A549 treated with DMSO at 1 μM for 4 hours (cell line): ENCODE measurements around the gene RPL10. TPM values are rescaled to one million over a fixed set of nuclear protein-coding genes. Genes with fewer than 3 reads are reported as not detected.

Source experiments
- total RNA-seq: library from RNA; stranded (reverse); fragments of 200-300 nt; extraction: Qiagen RNA extraction; gene quantifications from 5 replicates; pipeline ENCODE4 v1.2.3, GENCODE V29; 2022; ENCODE audit warnings: low read depth

Gene RPL10
- 4,944 to 5,934 TPM (median 5,259 TPM) in 5 replicates for total RNA-seq

DNA sequence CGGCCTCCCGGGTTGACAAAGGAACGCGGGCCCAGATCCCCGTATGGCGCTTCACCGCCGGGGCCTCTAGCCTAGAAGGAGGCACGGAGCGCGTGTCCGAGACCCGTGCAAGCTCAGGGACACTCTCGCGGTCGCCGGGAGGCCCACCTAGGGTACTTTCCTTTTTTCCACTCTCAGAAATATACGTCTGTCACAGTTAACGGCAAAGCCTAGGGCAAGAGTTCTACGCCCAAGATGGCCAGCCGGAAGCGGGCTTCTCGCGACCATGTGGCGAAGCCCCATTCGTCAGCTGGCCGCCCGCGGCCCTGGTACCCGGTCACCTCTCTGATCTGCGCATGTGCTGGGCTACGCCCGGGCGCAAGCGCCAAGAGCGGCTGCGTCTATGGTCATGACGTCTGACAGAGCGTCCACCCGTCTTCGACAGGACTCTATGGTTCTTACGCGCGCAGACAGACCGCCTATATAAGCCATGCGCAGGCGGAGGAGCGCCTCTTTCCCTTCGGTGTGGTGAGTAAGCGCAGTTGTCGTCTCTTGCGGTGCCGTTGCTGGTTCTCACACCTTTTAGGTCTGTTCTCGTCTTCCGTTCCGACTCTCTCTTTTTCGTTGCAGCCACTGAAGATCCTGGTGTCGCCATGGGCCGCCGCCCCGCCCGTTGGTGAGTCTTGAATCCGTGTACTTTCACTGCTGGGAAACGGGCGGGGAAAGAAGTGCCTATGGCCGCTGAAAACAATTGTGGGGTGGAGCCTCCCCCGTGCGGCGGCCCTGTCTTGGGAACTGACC is at the start of gene RPL10:
RPL10 (plus strand) TSS at position 490 of the 780 bp plus-strand sequence; CDS start at position 633, 143 bp downstream.

GRCh38 chrX:154374313-154375155 is 23.6 kb upstream of the RPL10 start, which contains the start of gene FLNA:
Gene FLNA, minus strand, starts transcription at chrX:154374634. Its CDS starts 3,389 bp downstream, at chrX:154371245.

GRCh38 chrX:154378799-154379568 is 19.2 kb upstream of the RPL10 start, which contains the start of gene EMD:
Gene EMD, plus strand, starts transcription at chrX:154379295. Its CDS starts 190 bp downstream, at chrX:154379485.

GRCh38 chrX:154409222-154409871 is 11.2 kb downstream of the RPL10 start, which contains the start of gene DNASE1L1:
Gene DNASE1L1, minus strand, starts transcription at chrX:154409254. Its CDS starts 3,686 bp downstream, at chrX:154405568.

DNA sequence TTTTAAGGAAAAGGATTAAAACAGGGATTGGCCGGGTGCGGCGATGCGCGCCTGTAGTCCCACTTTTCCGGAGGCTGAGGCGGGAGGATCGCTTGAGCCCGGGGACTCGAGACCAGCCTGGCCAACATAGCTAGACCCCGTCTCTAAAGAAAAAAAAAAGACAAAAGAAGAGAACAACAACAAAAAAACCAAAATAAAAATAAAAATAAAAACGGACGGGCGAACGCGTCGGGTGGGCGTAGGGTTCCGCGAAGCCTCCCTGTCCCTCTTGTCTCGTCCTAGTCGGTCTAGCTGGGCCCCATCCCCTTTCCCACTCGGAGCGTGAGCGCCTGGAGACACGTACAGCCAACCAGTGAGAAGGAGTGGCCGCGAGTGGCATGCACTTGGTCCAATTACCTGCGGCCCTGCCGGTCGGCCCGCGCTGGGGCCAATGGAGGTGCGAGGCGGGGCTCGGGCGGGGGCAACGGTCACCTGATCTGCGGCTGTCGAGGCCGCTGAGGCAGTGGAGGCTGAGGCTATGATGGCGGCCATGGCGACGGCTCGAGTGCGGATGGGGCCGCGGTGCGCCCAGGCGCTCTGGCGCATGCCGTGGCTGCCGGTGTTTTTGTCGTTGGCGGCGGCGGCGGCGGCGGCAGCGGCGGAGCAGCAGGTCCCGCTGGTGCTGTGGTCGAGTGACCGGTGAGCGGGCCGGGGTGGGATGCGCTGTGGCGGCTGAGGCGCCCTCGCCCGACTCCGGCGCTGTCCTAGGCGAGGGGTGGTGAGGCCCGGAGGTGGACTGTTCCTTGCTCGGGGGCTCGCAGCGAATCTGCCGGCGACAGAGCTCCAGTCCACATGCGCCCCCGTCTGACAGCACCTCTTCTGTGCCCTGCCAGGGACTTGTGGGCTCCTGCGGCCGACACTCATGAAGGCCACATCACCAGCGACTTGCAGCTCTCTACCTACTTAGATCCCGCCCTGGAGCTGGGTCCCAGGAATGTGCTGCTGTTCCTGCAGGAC is 30.3 kb downstream of the RPL10 start, which contains the start of gene ATP6AP1:
ATP6AP1 (plus strand) TSS at position 502 of the 996 bp plus-strand sequence; CDS start at position 518, 16 bp downstream.

DNA sequence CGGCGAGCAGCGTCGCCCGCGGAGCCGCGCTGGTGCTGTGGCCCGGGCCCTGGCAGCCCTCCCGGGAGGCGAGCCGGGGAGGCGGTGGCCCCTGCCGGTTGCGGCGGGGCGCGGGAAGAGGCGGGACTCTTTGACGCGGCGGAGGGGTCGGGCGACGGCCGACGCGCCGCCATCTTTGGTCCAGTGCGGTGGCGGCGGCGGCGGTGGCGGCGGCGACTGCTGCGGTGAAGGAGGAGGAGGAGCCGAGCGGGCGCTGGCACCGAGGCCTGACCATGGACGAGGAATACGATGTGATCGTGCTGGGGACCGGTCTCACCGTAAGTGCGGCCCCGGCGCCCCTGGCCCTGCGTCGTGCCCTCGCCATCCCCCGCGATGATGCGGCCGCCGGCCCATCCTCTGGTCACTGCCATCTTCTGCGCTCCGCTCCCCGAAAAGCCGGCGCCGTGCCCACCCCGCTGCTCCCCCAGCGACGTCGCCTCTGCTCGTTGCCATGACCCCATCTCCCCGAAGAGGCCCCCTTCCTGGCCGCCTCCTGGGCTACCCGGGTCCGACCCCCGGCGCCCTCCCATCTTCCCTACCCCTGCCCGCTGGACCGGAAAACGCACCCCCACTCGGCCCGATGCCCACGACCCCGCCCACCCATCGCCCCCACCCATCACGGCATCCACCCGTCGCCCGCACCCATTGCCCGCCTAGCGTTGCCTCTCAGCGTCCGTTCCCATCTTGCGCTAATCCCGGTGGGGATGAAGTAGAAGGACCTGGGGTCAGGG is 39.0 kb downstream of the RPL10 start, which contains the start of gene GDI1:
GDI1 (plus strand) TSS at position 172 of the 770 bp plus-strand sequence; CDS start at position 273, 101 bp downstream.

GRCh38 chrX:154443992-154444754 is 46.0 kb downstream of the RPL10 start, which contains the start of gene FAM50A:
Gene FAM50A, plus strand, starts transcription at chrX:154444141. Its CDS starts 95 bp downstream, at chrX:154444236.

Other genes starting within 250 kb of the RPL10 start
- gene OPN1MW, start 215.8 kb upstream of the RPL10 start, total RNA-seq, result not detected in 5 replicates
- not detected in 5 replicates for gene OPN1MW2, start 178.6 kb upstream of the RPL10 start, total RNA-seq
- gene OPN1MW3, start 140.8 kb upstream of the RPL10 start, total RNA-seq, result not detected in 5 replicates
- not detected in 5 replicates for gene TEX28, start 103.3 kb upstream of the RPL10 start, total RNA-seq
- gene TKTL1, start 102.6 kb upstream of the RPL10 start, total RNA-seq, result 0.06 to 0.23 TPM in 2 of 5 replicates, not detected in the others
- 1,489 to 1,751 TPM (median 1,561 TPM) in 5 replicates for gene FLNA, start 23.7 kb upstream of the RPL10 start, total RNA-seq
- 137 to 159 TPM (median 152 TPM) in 5 replicates for gene EMD, start 19.1 kb upstream of the RPL10 start, total RNA-seq
- 26.5 to 29.9 TPM (median 27.4 TPM) in 5 replicates for gene DNASE1L1, start 10.9 kb downstream of the RPL10 start, total RNA-seq
- 26.6 to 37.0 TPM (median 35.2 TPM) in 5 replicates for gene TAFAZZIN, start 13.2 kb downstream of the RPL10 start, total RNA-seq
- 82.2 to 107 TPM (median 102 TPM) in 5 replicates for gene ATP6AP1, start 30.3 kb downstream of the RPL10 start, total RNA-seq
- 92.2 to 99.4 TPM (median 97.5 TPM) in 5 replicates for gene GDI1, start 38.8 kb downstream of the RPL10 start, total RNA-seq
- gene FAM50A, start 45.8 kb downstream of the RPL10 start, total RNA-seq, result 94.9 to 121 TPM (median 111 TPM) in 5 replicates
- gene PLXNA3, start 59.9 kb downstream of the RPL10 start, total RNA-seq, result 5.4 to 17.5 TPM (median 12.2 TPM) in 5 replicates
- gene LAGE3, start 80.9 kb downstream of the RPL10 start, total RNA-seq, result 44.8 to 69.5 TPM (median 62.9 TPM) in 5 replicates
- 64.6 to 70.4 TPM (median 66.2 TPM) in 5 replicates for gene UBL4A, start 88.2 kb downstream of the RPL10 start, total RNA-seq
- 35.4 to 42.5 TPM (median 38.9 TPM) in 5 replicates for gene SLC10A3, start 92.3 kb downstream of the RPL10 start, total RNA-seq
- 37.8 to 47.0 TPM (median 42.4 TPM) in 5 replicates for gene FAM3A, start 117.9 kb downstream of the RPL10 start, total RNA-seq
- 1,297 to 1,681 TPM (median 1,624 TPM) in 5 replicates for gene G6PD, start 148.5 kb downstream of the RPL10 start, total RNA-seq
- gene IKBKG, start 149.2 kb downstream of the RPL10 start, total RNA-seq, result 33.0 to 45.1 TPM (median 42.9 TPM) in 5 replicates
- not detected in 5 replicates for gene CTAG1A, start 186.8 kb downstream of the RPL10 start, total RNA-seq
- gene CTAG1B, start 220.9 kb downstream of the RPL10 start, total RNA-seq, result not detected in 5 replicates